ENCODE data around the gene LRP1B. TPM values are rescaled to one million over a fixed set of nuclear protein-coding genes. Genes with fewer than 3 reads are reported as not detected.

LRP1B gene
- total and polyA plus RNA-seq, 2 of the 8 experiments (the other 6 are each of a cell fraction or from before 2014, with no cell fraction given) = 0.03 TPM; not detected in 1

DNA sequence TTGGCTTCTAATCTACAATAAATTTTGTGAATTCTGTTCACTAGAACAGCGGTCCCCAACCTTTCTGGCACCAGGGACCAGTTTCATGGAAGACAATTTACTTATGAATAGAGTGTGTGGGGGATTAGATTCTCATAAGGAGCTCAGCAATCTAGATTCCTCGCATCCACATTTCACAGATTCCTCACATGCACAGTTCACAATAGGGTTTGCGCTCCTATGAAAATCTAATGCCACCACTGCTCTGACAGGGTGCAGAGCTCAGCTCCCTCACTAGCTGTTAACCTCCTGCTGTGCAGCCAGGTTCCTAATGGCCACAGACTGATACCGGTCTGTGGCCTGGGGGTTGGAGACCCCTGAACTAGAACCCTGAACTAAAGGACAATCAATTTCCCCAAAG is 1782.0 kb downstream of the LRP1B start:
- Histone ChIP-seq H3K14ac (ENCODE audit: insufficient read length) (no peak overlapping the region), H3K4me3 (ENCODE audit: extremely low read depth in 1 of 4, insufficient read depth in 2 of 4, low read depth in 3 of 4, low read length in 4 of 4) (no peak overlapping the region), H3K79me1 (ENCODE audit: low read depth, low read length) (no peaks in the 10 kb centered on the region), H3K18ac (ENCODE audit: extremely low read depth, low read length) (no peak overlapping the region), H4K91ac (replicated peaks; ENCODE audit: insufficient read length, low read length) (no peak overlapping the region), H3K9me3 (ENCODE audit: insufficient read depth in 2 of 2, low read depth in 1 of 2, low read length in 1 of 2) (no peaks in the 10 kb centered on the region), H3K27me3 (replicated peaks in 1 of 4; ENCODE audit: control insufficient read depth in 3 of 4, extremely low read depth in 1 of 4, insufficient read depth in 3 of 4, low read length in 3 of 4) (no peaks in the 10 kb centered on the region), H2BK12ac (ENCODE audit: low read depth, low read length) (no peak overlapping the region), H4K8ac (ENCODE audit: extremely low read depth, insufficient read depth, low read length) (no peak overlapping the region), H2AK5ac (ENCODE audit: low read depth, low read length) (no peak overlapping the region), H3K27ac (ENCODE audit: low read depth, low read length) (no peak overlapping the region), H4K20me1 (replicated peaks in 1 of 2; ENCODE audit: control insufficient read depth in 1 of 2, insufficient read depth in 2 of 2, low read length in 2 of 2) (peaks cover 0 to 1% of the 10 kb centered on the region in 2 experiments), H3K4me2 (ENCODE audit: insufficient read depth in 1 of 2, low read depth in 2 of 2, low read length in 2 of 2) (0 out of 4 replicates have a peak overlapping the region, but pooled peaks of 1 of the 2 experiments have one; percentile 16), H3K9ac (replicated peaks in 1 of 4; ENCODE audit: extremely low read depth in 1 of 4, low read depth in 3 of 4, low read length in 3 of 4) (no peak overlapping the region), H4K5ac (ENCODE audit: insufficient read length, low read depth, low read length) (no peak overlapping the region), H2AFZ (ENCODE audit: low read length) (no peak overlapping the region), H3K23ac (ENCODE audit: insufficient read length) (no peak overlapping the region), H2BK20ac (ENCODE audit: low read length) (no peak overlapping the region), H3K23me2 (ENCODE audit: low read depth, low read length) (no peaks in the 10 kb centered on the region), H3K79me2 (ENCODE audit: control insufficient read depth in 1 of 2, insufficient read depth in 2 of 2, low read length in 2 of 2) (no peaks in the 10 kb centered on the region), H3K4ac (replicated peaks; ENCODE audit: insufficient read length, low read depth, low read length) (no peak overlapping the region), H2BK120ac (replicated peaks; ENCODE audit: low read depth, low read length) (no peak overlapping the region), H3K56ac (replicated peaks; ENCODE audit: insufficient read length, low read depth, low read length) (no peak overlapping the region), H3K36me3 (ENCODE audit: control insufficient read depth in 2 of 4, insufficient read depth in 4 of 4, low read length in 3 of 4) (no peaks in the 10 kb centered on the region), H2BK5ac (ENCODE audit: low read depth, low read length) (no peak overlapping the region), H3K4me1 (replicated peaks in 1 of 4; ENCODE audit: control insufficient read depth in 3 of 4, insufficient read depth in 4 of 4, low read length in 3 of 4) (peaks cover 0 to 2% (median 0%) of the 10 kb centered on the region in 4 experiments; a peak in 1 of 7 replicates), H2BK15ac (ENCODE audit: low read length) (no peak overlapping the region)
- TF ChIP-seq, protein P1, sequence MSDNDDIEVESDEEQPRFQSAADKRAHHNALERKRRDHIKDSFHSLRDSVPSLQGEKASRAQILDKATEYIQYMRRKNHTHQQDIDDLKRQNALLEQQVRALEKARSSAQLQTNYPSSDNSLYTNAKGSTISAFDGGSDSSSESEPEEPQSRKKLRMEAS (IDR thresholded peaks at IDR 0.05) = no peak
- TF ChIP-seq HDAC2 (IDR thresholded peaks at IDR 0.05; ENCODE audit: borderline replicate concordance in 1 of 2, low read depth in 2 of 2, low read length in 2 of 2) (0 out of 4 replicates have a peak, but pooled peaks of 1 of the 2 experiments have one; percentile 42), SRF (IDR thresholded peaks at IDR 0.05; ENCODE audit: low read depth, low read length) (no peak), HDAC6 (IDR thresholded peaks at IDR 0.05; ENCODE audit: low read depth, low read length) (no peak), CEBPB (IDR thresholded peaks at IDR 0.05; ENCODE audit: low read depth, low read length) (no peak), GABPA (IDR thresholded peaks at IDR 0.05; ENCODE audit: borderline replicate concordance, insufficient read depth, low read length) (no peak), GTF2F1 (IDR thresholded peaks at IDR 0.05; ENCODE audit: borderline replicate concordance, low read depth, low read length) (no peak), TEAD4 (IDR thresholded peaks at IDR 0.05; ENCODE audit: low read depth, low read length) (peak; percentile 50)
- ChIA-PET POLR2A (ENCODE audit: partially characterized antibody) (no interaction called here), CTCF (ENCODE audit: partially characterized antibody) (interaction anchor here (1.4 kb wide), 1 partner anchor 515 kb away, joined by 3 read pairs; no protein-coding TSS in a partner anchor)
- FAIRE-seq = no peak
- 60% methylated on average over 4 of the region's 4 CpGs; no CpG with 5 or more reads in 1 of the 2 experiments for WGBS, 2 experiments (ENCODE audit: extremely low coverage in 1 of 2, insufficient coverage in 1 of 2, insufficient read length in 1 of 2, insufficient replicate concordance in 2 of 2, low coverage in 1 of 2, low lambda C conversion rate in 2 of 2, missing lambda C conversion rate in 1 of 2)
- DNase-seq (ENCODE audit: low read depth in 1 of 2, low spot score in 2 of 2) = peak in 1 of 2 experiments; percentile 23

Measured in H1 (cell line).